Calu3 (cell line): ENCODE results near the gene PCDHA1. TPM values are rescaled to one million over a fixed set of nuclear protein-coding genes. Genes with fewer than 3 reads are reported as not detected.

Source experiments
- BruUV-seq: library from RNA; stranded (reverse); fragments of 400-500 nt; replicated peaks from 2 replicates; lab custom pipeline; 2021; lab: Mats Ljungman, UMichigan
- CTCF ChIA-PET: fragments of 300-600 bp; sonication (Branson Sonifier 250); formaldehyde crosslinking; loops from one replicate; lab custom pipeline; 2022; ENCODE audit warnings: antibody characterized with exemption; lab: Charles Lee
- DNase-seq: peaks from one replicate; pipeline ENCODE4 v3.0.0; 2022
- H3K27ac Mint-ChIP-seq: one replicate; pipeline ENCODE4 v1.8.0; 2022; ENCODE audit warnings: mixed read lengths; ENCODE audit not compliant: unreplicated experiment
- H3K27me3 Mint-ChIP-seq: one replicate; pipeline ENCODE4 v1.8.0; 2022; ENCODE audit warnings: mixed read lengths; ENCODE audit not compliant: unreplicated experiment
- H3K36me3 Mint-ChIP-seq: one replicate; pipeline ENCODE4 v1.8.0; 2022; ENCODE audit warnings: mild to moderate bottlenecking, moderate library complexity, mixed read lengths; ENCODE audit not compliant: insufficient read depth, unreplicated experiment
- H3K4me1 Mint-ChIP-seq: one replicate; pipeline ENCODE4 v1.8.0; 2022; ENCODE audit warnings: mild to moderate bottlenecking, low read depth, mixed read lengths; ENCODE audit not compliant: unreplicated experiment
- H3K4me3 Mint-ChIP-seq: one replicate; pipeline ENCODE4 v1.8.0; 2022; ENCODE audit warnings: mild to moderate bottlenecking, low read depth, moderate library complexity, mixed read lengths; ENCODE audit not compliant: unreplicated experiment
- H3K9me3 Mint-ChIP-seq: one replicate; pipeline ENCODE4 v1.8.0; 2022; ENCODE audit warnings: low read depth, mixed read lengths; ENCODE audit not compliant: unreplicated experiment
- intact Hi-C: fragments of 100-400 bp; cut with micrococcal nuclease; formaldehyde crosslinking; loops from one replicate; pipeline ENCODE4 v1.10.0; 2022; ENCODE audit not compliant: unreplicated experiment
- total RNA-seq: library from RNA; stranded (reverse); gene quantifications from 2 replicates; pipeline ENCODE4 v1.2.3, GENCODE V29; 2022
- TF ChIP-seq, protein P1 (sequence below): fragments of 200-600 bp; IDR thresholded peaks from one replicate; pipeline ENCODE4 v1.8.0; 2022; ENCODE audit warnings: antibody characterized with exemption; ENCODE audit not compliant: unreplicated experiment

Gene PCDHA1
- total RNA-seq, 1 experiment from 2014 or later, result 0.83 TPM

DNA sequence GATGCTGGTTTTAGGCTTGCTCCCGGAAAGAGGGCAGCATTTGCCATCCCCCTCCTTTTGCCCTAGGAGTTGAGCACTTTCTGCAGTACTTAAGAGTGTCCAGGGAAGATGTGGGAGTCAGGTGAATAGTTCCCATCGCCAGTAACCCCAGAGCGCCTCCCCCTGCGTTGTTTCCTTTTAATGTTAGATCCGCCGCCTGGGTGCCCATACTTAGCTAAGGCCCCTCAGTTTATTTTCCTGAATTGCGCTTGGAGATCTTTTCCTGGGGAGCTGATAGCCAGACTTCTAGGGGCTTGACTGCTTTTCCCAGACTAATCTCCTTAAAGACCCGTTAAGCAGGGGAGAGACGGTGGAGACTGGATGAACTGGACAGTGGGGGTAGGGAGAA, 180.0 kb downstream of the PCDHA1 start:
- Mint-ChIP-seq H3K27ac (peak overlapping the region; percentile 97), H3K4me1 (peaks cover 44% of the 10 kb centered on the region), H3K27me3 (no peaks in the 10 kb centered on the region), H3K9me3 (no peaks in the 10 kb centered on the region), H3K4me3 (peak overlapping the region; percentile 99), H3K36me3 (peaks cover 17% of the 10 kb centered on the region)
- CTCF ChIA-PET, result interaction anchor here (0.7 to 2.1 kb wide), 6 partner anchors 11 to 128 kb away, joined by 3 to 13 read pairs (median 3); no protein-coding TSS in a partner anchor
- TF ChIP-seq, protein P1, sequence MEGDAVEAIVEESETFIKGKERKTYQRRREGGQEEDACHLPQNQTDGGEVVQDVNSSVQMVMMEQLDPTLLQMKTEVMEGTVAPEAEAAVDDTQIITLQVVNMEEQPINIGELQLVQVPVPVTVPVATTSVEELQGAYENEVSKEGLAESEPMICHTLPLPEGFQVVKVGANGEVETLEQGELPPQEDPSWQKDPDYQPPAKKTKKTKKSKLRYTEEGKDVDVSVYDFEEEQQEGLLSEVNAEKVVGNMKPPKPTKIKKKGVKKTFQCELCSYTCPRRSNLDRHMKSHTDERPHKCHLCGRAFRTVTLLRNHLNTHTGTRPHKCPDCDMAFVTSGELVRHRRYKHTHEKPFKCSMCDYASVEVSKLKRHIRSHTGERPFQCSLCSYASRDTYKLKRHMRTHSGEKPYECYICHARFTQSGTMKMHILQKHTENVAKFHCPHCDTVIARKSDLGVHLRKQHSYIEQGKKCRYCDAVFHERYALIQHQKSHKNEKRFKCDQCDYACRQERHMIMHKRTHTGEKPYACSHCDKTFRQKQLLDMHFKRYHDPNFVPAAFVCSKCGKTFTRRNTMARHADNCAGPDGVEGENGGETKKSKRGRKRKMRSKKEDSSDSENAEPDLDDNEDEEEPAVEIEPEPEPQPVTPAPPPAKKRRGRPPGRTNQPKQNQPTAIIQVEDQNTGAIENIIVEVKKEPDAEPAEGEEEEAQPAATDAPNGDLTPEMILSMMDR, result no peak
- BruUV-seq, result TSS peak; percentile 69
- peak; percentile 34 for DNase-seq
- intact Hi-C loops, result loop anchor here (1.0 to 2.0 kb wide), 2 partner anchors 39 to 75 kb away; no protein-coding TSS in a partner anchor

DNA sequence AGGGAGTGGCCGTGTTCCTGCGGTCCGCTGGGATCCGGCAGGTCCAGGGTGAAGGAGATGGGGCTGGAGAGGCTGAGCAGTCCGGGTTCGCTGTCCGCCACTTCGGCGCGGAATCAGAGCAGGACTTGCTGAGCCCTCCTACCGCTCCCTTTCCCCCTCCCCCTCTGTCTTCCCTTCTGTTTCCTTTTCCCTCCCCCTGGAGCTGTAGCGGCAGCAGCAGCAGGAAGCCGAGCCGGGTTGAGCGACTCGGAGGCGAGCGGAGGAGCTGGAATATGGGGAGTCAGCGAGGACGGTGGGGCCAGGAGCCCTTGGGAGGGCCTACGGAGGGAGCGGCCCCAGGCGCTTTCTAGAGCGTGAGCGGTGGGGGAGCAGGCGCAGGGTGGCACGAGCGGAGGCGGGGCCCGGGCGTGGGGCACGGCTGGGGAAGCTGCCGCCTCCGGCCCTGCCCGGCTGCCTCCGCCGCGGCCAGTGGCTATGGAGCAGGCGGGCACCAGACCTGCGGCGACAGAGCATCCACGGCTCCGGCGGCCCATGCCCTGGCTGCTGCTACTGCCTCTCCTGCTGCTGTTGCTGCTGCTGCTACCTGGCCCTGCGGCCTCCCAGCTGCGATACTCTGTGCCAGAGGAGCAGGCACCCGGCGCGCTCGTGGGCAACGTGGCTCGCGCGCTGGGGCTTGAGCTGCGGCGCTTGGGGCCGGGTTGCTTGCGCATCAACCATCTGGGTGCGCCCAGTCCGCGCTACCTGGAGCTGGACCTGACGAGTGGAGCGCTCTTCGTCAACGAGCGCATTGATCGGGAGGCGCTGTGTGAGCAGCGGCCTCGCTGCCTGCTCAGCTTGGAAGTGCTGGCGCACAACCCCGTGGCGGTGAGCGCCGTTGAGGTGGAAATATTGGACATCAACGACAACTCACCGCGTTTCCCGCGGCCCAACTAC, 180.6 kb downstream of the PCDHA1 start, which contains the start of gene PCDHAC2:
PCDHAC2 (plus strand) TSS at position 184 of the 933 bp plus-strand sequence; CDS start at position 475, 291 bp downstream.
- DNase-seq, result peak; percentile 86
- TF ChIP-seq, protein P1, result no peak
- H3K27ac Mint-ChIP-seq, result peak within 1 kb of the TSS; percentile 97
- no TSS peak for BruUV-seq
- no peaks in the 10 kb centered on the region for H3K9me3 Mint-ChIP-seq
- H3K4me3 Mint-ChIP-seq, result peak within 1 kb of the TSS; percentile 99
- H3K4me1 Mint-ChIP-seq, result peaks cover 50% of the 10 kb centered on the region
- intact Hi-C loops, result loop anchor here (1.0 to 2.0 kb wide), 2 partner anchors 38 to 75 kb away; no protein-coding TSS in a partner anchor
- H3K27me3 Mint-ChIP-seq, result no peaks in the 10 kb centered on the region
- peaks cover 17% of the 10 kb centered on the region for H3K36me3 Mint-ChIP-seq
- CTCF ChIA-PET, result interaction anchor here (0.8 to 2.1 kb wide), 7 partner anchors 10 to 84 kb away, joined by 3 to 13 read pairs (median 3); no protein-coding TSS in a partner anchor

DNA sequence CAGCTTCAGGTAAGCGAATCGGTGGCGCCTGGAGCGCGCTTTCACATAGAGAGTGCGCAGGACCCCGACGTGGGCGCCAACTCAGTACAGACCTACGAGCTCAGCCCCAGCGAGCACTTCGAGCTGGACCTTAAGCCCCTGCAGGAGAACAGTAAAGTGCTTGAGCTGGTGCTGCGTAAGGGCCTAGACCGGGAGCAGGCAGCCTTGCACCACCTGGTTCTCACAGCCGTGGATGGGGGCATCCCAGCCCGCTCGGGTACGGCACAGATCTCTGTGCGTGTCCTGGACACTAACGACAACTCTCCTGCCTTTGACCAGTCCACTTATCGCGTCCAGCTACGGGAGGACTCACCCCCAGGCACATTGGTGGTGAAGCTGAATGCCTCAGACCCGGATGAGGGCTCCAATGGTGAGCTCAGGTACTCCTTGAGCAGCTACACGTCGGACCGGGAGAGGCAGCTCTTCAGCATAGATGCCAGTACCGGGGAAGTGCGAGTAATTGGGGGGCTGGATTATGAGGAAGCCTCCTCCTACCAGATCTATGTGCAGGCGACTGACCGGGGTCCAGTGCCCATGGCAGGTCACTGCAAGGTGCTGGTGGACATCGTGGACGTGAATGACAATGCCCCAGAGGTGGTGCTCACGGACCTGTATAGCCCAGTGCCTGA, 181.4 kb downstream of the PCDHA1 start:
- TSS peak; percentile 14 for BruUV-seq
- intact Hi-C loops, result loop anchor here (2.0 kb wide), 1 partner anchor 37 kb away; no protein-coding TSS in a partner anchor

DNA sequence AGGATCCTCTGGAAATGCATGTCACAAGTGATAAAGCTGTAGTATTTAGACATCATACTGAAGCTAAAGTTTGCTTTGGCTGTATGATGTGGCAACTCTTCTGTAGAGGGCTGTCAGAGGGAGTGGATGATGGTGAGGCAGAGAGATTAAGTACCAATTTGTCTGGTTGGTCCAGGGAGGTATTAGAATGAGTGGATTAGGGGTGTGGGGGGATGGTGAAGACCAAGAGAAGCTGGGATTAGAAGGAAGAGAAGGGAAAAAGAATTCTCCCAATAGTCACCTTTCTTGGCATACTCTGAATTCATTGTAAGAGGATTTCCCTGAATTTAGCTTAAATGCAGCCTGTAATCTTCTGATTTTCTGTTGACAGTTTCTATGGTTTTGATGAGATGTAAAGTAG, 183.9 kb downstream of the PCDHA1 start:
- Mint-ChIP-seq H3K36me3 (peaks cover 17% of the 10 kb centered on the region), H3K27me3 (no peaks in the 10 kb centered on the region), H3K4me1 (peaks cover 47% of the 10 kb centered on the region), H3K9me3 (no peaks in the 10 kb centered on the region), H3K27ac (no peak overlapping the region), H3K4me3 (peak overlapping the region; percentile 29)
- CTCF ChIA-PET, result no interaction called here
- intact Hi-C loops, result no loop called here
- TF ChIP-seq, protein P1, result no peak
- no peak for DNase-seq
- BruUV-seq, result no TSS peak

More for the DNA sequence above, 181.4 kb downstream of the PCDHA1 start:
- Mint-ChIP-seq H3K4me3 (peak overlapping the region; percentile 99), H3K4me1 (peaks cover 51% of the 10 kb centered on the region), H3K27ac (no peak overlapping the region), H3K9me3 (no peaks in the 10 kb centered on the region), H3K27me3 (no peaks in the 10 kb centered on the region), H3K36me3 (peaks cover 17% of the 10 kb centered on the region)
- TF ChIP-seq, protein P1, result no peak
- DNase-seq, result no peak
- CTCF ChIA-PET, result interaction anchor here (1.1 to 2.1 kb wide), 4 partner anchors 15 to 73 kb away, joined by 3 to 13 read pairs (median 8); no protein-coding TSS in a partner anchor
